ENCODE measurements around the gene ACOX2. TPM values are rescaled to one million over a fixed set of nuclear protein-coding genes. Genes with fewer than 3 reads are reported as not detected.

Gene ACOX2
- total and polyA plus RNA-seq, 2 experiments from 2014 or later: 7.5 to 23.6 TPM

DNA sequence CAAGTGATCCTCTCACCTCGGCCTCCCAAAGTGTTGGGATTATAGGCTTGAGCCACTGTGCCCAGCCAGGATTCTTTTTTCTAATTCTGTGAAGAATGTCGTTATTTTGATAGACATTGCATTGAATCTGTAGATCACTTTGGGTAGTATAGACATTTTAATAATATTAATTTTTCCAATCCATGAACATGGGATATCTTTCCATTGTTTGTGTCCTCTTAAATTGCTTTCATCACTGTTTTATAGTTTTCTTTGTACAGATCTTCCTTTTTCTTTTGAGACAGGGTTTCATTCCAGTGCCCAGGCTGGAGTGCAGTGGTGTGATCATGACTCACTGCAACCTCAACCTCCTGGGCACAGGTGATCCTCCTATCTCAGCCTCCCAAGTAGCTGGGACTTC lies 56.7 kb downstream of the ACOX2 start:
- no peaks in the 10 kb centered on the region for H3F3A ChIP-seq (ENCODE audit: insufficient read depth)
- no peaks in the 10 kb centered on the region for H3K4me1 ChIP-seq (ENCODE audit: insufficient read depth)
- H4K20me1 ChIP-seq (ENCODE audit: insufficient read depth): no peaks in the 10 kb centered on the region
- no peaks in the 10 kb centered on the region for H3K36me3 ChIP-seq (ENCODE audit: low read depth)
- no peak overlapping the region for H2AFZ ChIP-seq
- no peak overlapping the region for H3K9ac ChIP-seq
- no peaks in the 10 kb centered on the region for H3K27me3 ChIP-seq (replicated peaks; ENCODE audit: insufficient read depth)
- H3K79me2 ChIP-seq (ENCODE audit: insufficient read depth): no peaks in the 10 kb centered on the region
- WGBS, 2 experiments (ENCODE audit: low coverage in 1 of 2, low lambda C conversion rate in 2 of 2, missing lambda C conversion rate in 2 of 2): 65 to 83% methylated on average over 2 of the region's 2 CpGs
- TF ChIP-seq EZH2 (IDR thresholded peaks at IDR 0.05; ENCODE audit: insufficient read depth, poor library complexity, severe bottlenecking): no peak
- TF ChIP-seq EZH2phosphoT487 (IDR thresholded peaks at IDR 0.05; ENCODE audit: insufficient read depth, low read depth): no peak
- H3K9me2 ChIP-seq (ENCODE audit: insufficient read depth): no peaks in the 10 kb centered on the region
- no peak overlapping the region for H3K27ac ChIP-seq
- H3K4me2 ChIP-seq (ENCODE audit: unreplicated experiment): no peak overlapping the region
- no peak for DNase-seq
- no peaks in the 10 kb centered on the region for H3K9me3 ChIP-seq (ENCODE audit: low read depth)
- in situ Hi-C loops (cut with MboI): no loop called here
- H3K4me3 ChIP-seq: no peak overlapping the region

GRCh38 chr3:58478781-58479180 lies 58.2 kb downstream of the ACOX2 start:
- Histone ChIP-seq H3F3A (ENCODE audit: insufficient read depth) (no peaks in the 10 kb centered on the region), H3K9me2 (ENCODE audit: insufficient read depth) (no peaks in the 10 kb centered on the region), H3K27me3 (replicated peaks; ENCODE audit: insufficient read depth) (no peaks in the 10 kb centered on the region), H3K4me3 (no peak overlapping the region), H3K4me2 (ENCODE audit: unreplicated experiment) (no peak overlapping the region), H3K36me3 (ENCODE audit: low read depth) (no peaks in the 10 kb centered on the region), H2AFZ (no peak overlapping the region), H3K79me2 (ENCODE audit: insufficient read depth) (no peaks in the 10 kb centered on the region), H3K4me1 (ENCODE audit: insufficient read depth) (no peaks in the 10 kb centered on the region), H3K9ac (no peak overlapping the region), H4K20me1 (ENCODE audit: insufficient read depth) (no peaks in the 10 kb centered on the region), H3K9me3 (ENCODE audit: low read depth) (no peaks in the 10 kb centered on the region), H3K27ac (no peak overlapping the region)
- in situ Hi-C loops (cut with MboI): no loop called here
- DNase-seq: no peak
- TF ChIP-seq EZH2 (IDR thresholded peaks at IDR 0.05; ENCODE audit: insufficient read depth, poor library complexity, severe bottlenecking) (no peak), EZH2phosphoT487 (IDR thresholded peaks at IDR 0.05; ENCODE audit: insufficient read depth, low read depth) (no peak)
- 78 to 79% methylated on average over 2 of the region's 2 CpGs for WGBS, 2 experiments (ENCODE audit: low coverage in 1 of 2, low lambda C conversion rate in 2 of 2, missing lambda C conversion rate in 2 of 2)

- Histone ChIP-seq H3K27me3 (replicated peaks; ENCODE audit: insufficient read depth) (no peaks in the 10 kb centered on the region), H2AFZ (no peak overlapping the region), H3K36me3 (ENCODE audit: low read depth) (no peaks in the 10 kb centered on the region), H3K9me2 (ENCODE audit: insufficient read depth) (no peaks in the 10 kb centered on the region), H3K4me1 (ENCODE audit: insufficient read depth) (peaks cover 14% of the 10 kb centered on the region), H3F3A (ENCODE audit: insufficient read depth) (0 out of 2 replicates have a peak, but pooled peaks cover 6% of the 10 kb centered on the region), H3K4me2 (ENCODE audit: unreplicated experiment) (no peak overlapping the region), H3K27ac (no peak overlapping the region), H3K79me2 (ENCODE audit: insufficient read depth) (no peaks in the 10 kb centered on the region), H3K9ac (no peak overlapping the region), H4K20me1 (ENCODE audit: insufficient read depth) (no peaks in the 10 kb centered on the region), H3K9me3 (ENCODE audit: low read depth) (no peaks in the 10 kb centered on the region), H3K4me3 (no peak overlapping the region)
- 54 to 56% methylated on average over 3 of the region's 3 CpGs for WGBS, 2 experiments (ENCODE audit: low coverage in 1 of 2, low lambda C conversion rate in 2 of 2, missing lambda C conversion rate in 2 of 2)
- TF ChIP-seq EZH2 (IDR thresholded peaks at IDR 0.05; ENCODE audit: insufficient read depth, poor library complexity, severe bottlenecking): no peak
- TF ChIP-seq EZH2phosphoT487 (IDR thresholded peaks at IDR 0.05; ENCODE audit: insufficient read depth, low read depth): no peak
- in situ Hi-C loops (cut with MboI): no loop called here
- no peak for DNase-seq
These were observed 61.9 kb downstream of the ACOX2 start for GRCh38 chr3:58474967-58475578.

- Histone ChIP-seq H3K27ac (no peak overlapping the region), H3K4me1 (ENCODE audit: insufficient read depth) (peaks cover 14% of the 10 kb centered on the region), H3K4me3 (no peak overlapping the region), H3K9ac (no peak overlapping the region), H3K4me2 (ENCODE audit: unreplicated experiment) (no peak overlapping the region), H3K9me3 (ENCODE audit: low read depth) (no peaks in the 10 kb centered on the region), H3K9me2 (ENCODE audit: insufficient read depth) (no peaks in the 10 kb centered on the region), H3K79me2 (ENCODE audit: insufficient read depth) (no peaks in the 10 kb centered on the region), H2AFZ (no peak overlapping the region), H3K36me3 (ENCODE audit: low read depth) (no peaks in the 10 kb centered on the region), H4K20me1 (ENCODE audit: insufficient read depth) (no peaks in the 10 kb centered on the region), H3K27me3 (replicated peaks; ENCODE audit: insufficient read depth) (no peaks in the 10 kb centered on the region), H3F3A (ENCODE audit: insufficient read depth) (0 out of 2 replicates have a peak, but pooled peaks cover 6% of the 10 kb centered on the region)
- no peak for TF ChIP-seq EZH2 (IDR thresholded peaks at IDR 0.05; ENCODE audit: insufficient read depth, poor library complexity, severe bottlenecking)
- no peak for TF ChIP-seq EZH2phosphoT487 (IDR thresholded peaks at IDR 0.05; ENCODE audit: insufficient read depth, low read depth)
- in situ Hi-C loops (cut with MboI): no loop called here
- 87 to 100% methylated on average over 1 of the region's 1 CpG for WGBS, 2 experiments (ENCODE audit: low coverage in 1 of 2, low lambda C conversion rate in 2 of 2, missing lambda C conversion rate in 2 of 2)
- no peak for DNase-seq
These were observed 62.6 kb downstream of the ACOX2 start for GRCh38 chr3:58474348-58474911.
